D721Med (cell line): ENCODE data around the gene NRG3.

ENCODE experiments used
- DNase-seq: peaks from one replicate; pipeline ENCODE4 v3.0.0; 2011; ENCODE audit warnings: low spot score; ENCODE audit not compliant: insufficient read length
- FAIRE-seq: peaks from 2 replicates; lab custom pipeline; 2011; peaks lifted over from hg19 to GRCh38; lab: Jason Lieb, UNC
- TF ChIP-seq, protein P1 (sequence below): IDR thresholded peaks from 2 replicates; pipeline ENCODE4 v1.5.1; 2012; ENCODE audit warnings: mild to moderate bottlenecking, control low read depth; ENCODE audit not compliant: insufficient read depth; ENCODE audit errors: missing control alignments

Gene NRG3

GRCh38 chr10:82190432-82191260, 315.7 kb downstream of the NRG3 start:
- DNase-seq, result no peak
- TF ChIP-seq, protein P1, sequence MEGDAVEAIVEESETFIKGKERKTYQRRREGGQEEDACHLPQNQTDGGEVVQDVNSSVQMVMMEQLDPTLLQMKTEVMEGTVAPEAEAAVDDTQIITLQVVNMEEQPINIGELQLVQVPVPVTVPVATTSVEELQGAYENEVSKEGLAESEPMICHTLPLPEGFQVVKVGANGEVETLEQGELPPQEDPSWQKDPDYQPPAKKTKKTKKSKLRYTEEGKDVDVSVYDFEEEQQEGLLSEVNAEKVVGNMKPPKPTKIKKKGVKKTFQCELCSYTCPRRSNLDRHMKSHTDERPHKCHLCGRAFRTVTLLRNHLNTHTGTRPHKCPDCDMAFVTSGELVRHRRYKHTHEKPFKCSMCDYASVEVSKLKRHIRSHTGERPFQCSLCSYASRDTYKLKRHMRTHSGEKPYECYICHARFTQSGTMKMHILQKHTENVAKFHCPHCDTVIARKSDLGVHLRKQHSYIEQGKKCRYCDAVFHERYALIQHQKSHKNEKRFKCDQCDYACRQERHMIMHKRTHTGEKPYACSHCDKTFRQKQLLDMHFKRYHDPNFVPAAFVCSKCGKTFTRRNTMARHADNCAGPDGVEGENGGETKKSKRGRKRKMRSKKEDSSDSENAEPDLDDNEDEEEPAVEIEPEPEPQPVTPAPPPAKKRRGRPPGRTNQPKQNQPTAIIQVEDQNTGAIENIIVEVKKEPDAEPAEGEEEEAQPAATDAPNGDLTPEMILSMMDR, result no peak
- FAIRE-seq, result no peak

DNA sequence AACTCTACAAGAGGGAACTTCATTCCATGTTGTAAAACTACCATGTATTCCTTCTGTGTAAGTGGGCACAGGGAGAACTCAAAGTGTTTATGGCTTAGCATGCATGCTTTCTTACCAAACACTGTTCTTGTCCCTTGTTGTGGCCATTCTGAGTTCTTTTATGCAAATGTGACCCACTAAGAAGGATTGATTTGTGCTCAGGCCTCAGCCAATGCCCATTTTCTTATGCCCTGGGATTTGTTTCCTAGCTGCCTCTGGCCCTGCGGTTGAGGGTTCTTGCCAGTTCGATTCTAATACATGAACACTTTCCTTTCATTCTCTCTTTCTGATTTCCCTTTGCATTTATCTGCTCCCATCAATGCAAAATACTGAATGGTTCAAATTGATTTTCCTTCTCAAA, 316.7 kb downstream of the NRG3 start:
- TF ChIP-seq, protein P1, result no peak
- no peak for DNase-seq
- no peak for FAIRE-seq

DNA sequence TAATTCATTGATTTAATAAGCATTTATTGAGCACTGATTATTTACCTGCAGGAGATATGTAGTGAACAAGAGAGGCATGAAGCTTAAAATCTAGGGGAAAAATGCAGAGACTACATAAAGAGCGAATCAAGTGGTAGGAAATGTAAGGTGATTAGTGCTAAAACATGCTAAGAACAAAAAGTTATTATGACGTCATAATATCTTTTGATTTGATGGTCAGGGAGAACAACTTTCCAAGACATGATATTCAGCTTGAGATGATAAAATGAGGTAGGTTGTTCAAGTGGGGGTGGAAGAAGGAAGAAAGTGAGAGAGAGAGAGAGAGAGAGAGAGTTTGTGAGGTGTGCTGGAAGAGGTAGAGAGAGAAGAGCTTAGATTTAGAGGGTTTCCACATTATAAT, 317.7 kb downstream of the NRG3 start:
- DNase-seq (no peak), FAIRE-seq (no peak)
- TF ChIP-seq, protein P1, result no peak

GRCh38 chr10:82194419-82194818, 319.4 kb downstream of the NRG3 start:
- FAIRE-seq (no peak), DNase-seq (no peak)
- TF ChIP-seq, protein P1, result no peak

DNA sequence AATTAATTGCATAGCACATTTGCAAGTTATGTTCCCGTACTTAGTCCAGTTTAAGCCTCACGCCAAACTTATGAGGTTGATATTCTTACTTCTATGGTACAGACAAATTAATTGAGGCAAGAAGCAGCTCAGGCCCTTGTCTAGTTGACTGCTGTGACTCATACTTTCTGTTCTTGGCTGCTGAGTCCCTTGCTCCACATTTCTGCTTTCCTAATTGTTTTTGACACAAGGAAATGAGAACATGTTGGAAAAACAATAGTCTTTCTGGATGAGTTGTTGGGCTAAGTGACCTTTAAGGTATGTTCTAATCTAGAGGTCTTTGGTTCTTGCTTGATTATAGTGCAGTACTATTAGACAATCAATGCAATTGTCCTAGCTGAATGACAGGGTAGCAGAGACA, 331.8 kb downstream of the NRG3 start:
- DNase-seq, result no peak
- TF ChIP-seq, protein P1, result no peak
- no peak for FAIRE-seq

GRCh38 chr10:82208726-82209125, 333.7 kb downstream of the NRG3 start:
- DNase-seq (no peak), FAIRE-seq (no peak)
- TF ChIP-seq, protein P1, result no peak

GRCh38 chr10:82210331-82210730, 335.3 kb downstream of the NRG3 start:
- no peak for FAIRE-seq
- TF ChIP-seq, protein P1, result no peak
- DNase-seq, result no peak
